GM12801 (cell line): Measurements from ENCODE around the gene TMEM135.

Source experiments
- TF ChIP-seq, protein P1 (sequence below): IDR thresholded peaks from one replicate; pipeline ENCODE4 v1.5.1; 2011; ENCODE audit warnings: control low read depth; ENCODE audit not compliant: insufficient read length; ENCODE audit errors: extremely low read depth

Gene TMEM135

DNA sequence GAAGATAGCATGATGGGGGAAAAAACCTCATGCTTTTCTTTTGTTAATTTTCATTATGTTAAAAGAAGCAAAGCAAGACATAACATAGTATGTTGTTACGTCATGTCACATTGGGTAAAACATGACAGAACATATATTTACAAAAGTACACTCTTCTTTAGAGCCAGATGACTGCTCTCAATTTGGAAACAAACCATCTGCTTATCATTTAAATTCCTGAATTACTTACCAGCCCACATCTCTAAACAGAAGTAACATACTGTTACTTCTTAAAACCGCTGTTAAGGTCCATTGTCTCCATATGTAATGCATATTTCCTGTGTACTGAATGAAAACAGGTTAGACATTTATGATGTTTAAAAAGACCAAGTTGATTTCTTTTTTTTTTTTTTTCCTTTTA, 100.0 kb downstream of the TMEM135 start:
- TF ChIP-seq, protein P1, sequence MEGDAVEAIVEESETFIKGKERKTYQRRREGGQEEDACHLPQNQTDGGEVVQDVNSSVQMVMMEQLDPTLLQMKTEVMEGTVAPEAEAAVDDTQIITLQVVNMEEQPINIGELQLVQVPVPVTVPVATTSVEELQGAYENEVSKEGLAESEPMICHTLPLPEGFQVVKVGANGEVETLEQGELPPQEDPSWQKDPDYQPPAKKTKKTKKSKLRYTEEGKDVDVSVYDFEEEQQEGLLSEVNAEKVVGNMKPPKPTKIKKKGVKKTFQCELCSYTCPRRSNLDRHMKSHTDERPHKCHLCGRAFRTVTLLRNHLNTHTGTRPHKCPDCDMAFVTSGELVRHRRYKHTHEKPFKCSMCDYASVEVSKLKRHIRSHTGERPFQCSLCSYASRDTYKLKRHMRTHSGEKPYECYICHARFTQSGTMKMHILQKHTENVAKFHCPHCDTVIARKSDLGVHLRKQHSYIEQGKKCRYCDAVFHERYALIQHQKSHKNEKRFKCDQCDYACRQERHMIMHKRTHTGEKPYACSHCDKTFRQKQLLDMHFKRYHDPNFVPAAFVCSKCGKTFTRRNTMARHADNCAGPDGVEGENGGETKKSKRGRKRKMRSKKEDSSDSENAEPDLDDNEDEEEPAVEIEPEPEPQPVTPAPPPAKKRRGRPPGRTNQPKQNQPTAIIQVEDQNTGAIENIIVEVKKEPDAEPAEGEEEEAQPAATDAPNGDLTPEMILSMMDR: no peak

DNA sequence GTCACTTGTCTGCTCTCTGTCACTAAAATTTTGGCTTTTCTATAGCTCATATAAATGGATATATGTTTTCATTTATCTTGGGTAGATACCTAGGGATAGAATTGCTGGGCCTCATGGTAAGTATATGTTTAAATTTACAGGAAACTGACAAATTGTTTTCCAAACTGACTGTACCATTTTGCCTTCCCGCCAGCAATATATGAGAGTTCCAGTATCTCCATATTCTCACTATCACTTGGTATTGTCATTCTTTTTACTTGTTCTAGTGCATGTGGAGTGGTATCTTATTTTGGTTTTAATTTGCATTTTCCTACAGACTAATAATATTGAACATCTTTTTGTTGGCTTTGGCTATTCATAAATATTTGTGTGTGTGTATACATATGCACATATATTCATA, 101.7 kb downstream of the TMEM135 start:
- TF ChIP-seq, protein P1: no peak

DNA sequence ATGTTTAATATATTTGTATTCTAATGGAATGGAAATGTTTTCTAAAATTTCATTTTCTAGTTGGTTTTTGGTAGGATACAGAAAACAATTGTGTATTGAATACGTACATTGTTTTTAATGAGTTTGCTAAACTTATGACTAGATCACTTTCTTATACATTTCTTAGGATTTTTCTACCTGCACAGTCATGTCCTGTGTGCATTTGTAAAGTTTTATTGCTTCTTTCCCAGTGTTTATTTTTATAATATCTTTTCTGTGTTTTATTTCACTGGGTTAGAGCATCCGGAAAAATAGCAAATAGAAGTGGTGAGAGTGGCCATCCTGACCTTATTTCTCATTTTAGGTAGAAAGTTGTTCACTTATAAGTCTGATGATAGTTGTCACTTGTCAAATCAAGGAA, 103.6 kb downstream of the TMEM135 start:
- TF ChIP-seq, protein P1: no peak

DNA sequence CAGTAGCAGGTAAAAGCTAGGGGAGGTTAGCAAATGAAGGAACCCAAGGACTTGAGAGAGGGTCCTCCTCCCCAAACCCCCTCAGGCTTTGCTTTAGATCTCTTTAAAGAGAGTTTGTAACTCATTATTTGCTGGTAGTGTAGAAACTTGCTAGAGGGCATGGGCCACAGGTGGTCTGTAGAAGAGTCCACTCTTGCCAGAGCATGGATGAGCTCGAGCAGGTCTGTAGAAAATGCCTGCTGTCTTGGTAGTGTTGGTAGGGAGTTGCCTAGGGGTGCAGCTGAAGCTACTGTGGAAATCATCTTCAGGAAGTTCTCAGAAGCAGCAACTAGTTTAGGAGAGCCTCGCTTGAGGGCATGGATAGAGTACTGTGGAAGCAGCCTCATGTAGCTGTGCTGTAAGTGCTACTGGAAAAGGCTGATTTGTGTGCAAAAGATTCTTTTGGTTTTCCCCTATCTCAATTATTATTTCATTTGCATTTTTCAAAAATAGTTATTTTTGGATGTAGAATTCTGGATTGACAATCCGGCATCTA, 104.3 kb downstream of the TMEM135 start:
- TF ChIP-seq, protein P1: no peak

DNA sequence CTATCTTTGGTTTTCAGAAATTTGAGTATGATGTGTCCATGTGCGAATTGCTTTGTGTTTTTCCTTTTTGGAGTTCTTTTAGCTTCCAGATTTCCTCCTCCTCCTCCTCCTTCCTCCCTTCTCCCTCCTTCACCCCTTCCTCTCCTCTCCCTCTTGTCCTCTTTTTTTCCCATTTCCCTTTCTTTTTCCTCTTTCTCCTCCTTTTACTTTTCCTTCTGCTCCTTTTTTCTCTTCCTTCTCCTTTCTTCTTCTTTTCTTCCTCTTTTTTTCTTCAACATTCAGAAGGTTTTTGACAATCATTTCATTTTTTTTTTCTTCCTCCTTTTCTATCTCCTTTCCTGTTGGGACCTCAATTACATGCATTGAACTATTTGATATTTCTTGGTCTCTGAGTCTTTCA, 104.9 kb downstream of the TMEM135 start:
- TF ChIP-seq, protein P1: no peak

DNA sequence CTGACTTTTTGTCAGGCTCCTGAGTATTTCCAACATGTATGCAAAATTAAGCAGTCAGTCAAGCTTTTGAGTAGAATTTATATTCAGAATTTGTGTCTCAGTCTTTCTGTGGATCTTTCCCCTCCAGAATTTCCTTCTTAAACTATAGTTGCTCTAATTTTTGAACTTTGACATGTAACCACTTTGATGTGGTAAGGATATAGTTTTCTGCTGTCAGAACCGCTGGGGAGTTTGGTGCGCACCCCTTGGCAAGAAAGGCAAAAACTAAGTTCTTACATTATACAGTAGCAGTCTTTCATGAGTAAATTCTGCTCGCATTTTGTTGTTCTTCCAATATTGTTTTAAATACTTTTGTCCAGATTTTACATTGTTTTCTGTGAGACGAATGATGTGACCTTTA, 105.9 kb downstream of the TMEM135 start:
- TF ChIP-seq, protein P1: no peak

DNA sequence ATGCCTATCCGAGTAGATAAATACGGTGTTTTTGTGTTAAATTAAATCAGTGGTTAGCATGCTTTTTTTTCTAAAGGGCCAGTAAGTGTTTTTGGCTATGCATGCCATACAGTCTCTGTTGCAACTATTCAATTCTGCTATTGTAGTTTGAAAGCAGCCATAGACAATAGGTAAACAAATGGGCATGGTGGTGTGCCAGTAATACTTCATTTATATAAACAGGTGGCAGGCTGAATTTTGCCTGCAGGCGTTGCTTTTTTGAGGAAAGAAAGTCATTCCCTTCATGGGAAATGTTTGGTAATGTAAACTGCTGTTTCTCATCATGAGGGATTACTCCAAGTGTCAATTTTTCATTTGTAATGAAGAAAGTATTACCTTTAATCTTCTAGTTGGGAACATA, 106.5 kb downstream of the TMEM135 start:
- TF ChIP-seq, protein P1: no peak
